ENCODE results near the gene COL28A1. TPM values are rescaled to one million over a fixed set of nuclear protein-coding genes. Genes with fewer than 3 reads are reported as not detected.
A peak's percentile ranks its signal among the peaks of the same experiment; 100 is the strongest.

Gene COL28A1
- total RNA-seq, 2 donors from 2014 or later: 0.10 TPM; not detected in 1

DNA sequence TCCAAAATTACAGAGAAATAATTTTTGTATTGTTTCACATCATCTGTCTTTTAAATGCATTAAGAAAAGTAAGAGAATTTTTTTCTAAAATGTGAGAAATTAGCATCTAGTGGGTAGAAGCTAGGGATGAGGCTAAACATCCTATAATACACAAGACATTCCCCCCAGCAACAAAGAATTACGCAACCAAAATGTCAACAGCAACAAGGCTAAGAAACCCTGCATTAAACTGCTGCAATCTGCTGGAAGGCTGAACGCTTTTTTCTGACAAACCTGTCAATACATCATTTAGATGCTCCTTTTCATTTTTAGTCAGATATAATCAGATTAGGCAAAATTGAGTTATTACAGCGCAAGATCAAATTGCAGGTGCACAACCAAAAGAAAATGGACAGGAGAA is 191.1 kb downstream of the COL28A1 start:
- Mint-ChIP-seq H3K4me1 (no peaks in the 10 kb centered on the region), H3K27ac (no peak overlapping the region), H3K27me3 (peaks cover 31% of the 10 kb centered on the region)

DNA sequence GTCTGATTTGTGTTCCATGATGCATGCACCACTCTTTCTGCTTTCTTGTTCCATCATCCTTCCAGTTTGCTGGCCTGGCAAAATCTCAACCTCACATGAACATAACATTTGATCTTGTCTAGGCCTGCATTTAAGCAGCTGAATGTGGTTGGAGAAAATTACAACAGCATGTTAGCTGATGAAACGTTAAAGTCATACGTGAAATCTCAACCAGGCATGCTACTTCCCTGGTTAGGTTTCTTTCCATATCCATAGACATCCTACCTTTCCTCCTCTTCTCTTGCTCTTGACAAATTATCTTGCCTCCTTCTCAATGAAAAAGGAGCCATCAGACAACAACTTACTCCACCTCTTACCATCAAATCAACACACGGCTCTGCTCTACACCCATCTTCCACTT is 199.8 kb downstream of the COL28A1 start:
- H3K27me3 Mint-ChIP-seq: peaks cover 5% of the 10 kb centered on the region
- ATAC-seq (no peak), DNase-seq (no peak)
- peaks cover 2% of the 10 kb centered on the region for H3K4me1 Mint-ChIP-seq
- no peaks in the 10 kb centered on the region for H3K9me3 ChIP-seq (ENCODE audit: control insufficient read depth, low read length, poor library complexity, severe bottlenecking)
- H3K36me3 Mint-ChIP-seq (ENCODE audit: low read depth): no peaks in the 10 kb centered on the region
- H3K4me3 Mint-ChIP-seq: no peak overlapping the region
- H3K27ac Mint-ChIP-seq: no peak overlapping the region

More for the DNA sequence above, 191.1 kb downstream of the COL28A1 start:
- no peak for ATAC-seq
- Mint-ChIP-seq H3K36me3 (ENCODE audit: low read depth) (peaks cover 4% of the 10 kb centered on the region), H3K4me3 (no peak overlapping the region)
- no peak for DNase-seq
- H3K9me3 ChIP-seq (ENCODE audit: control insufficient read depth, low read length, poor library complexity, severe bottlenecking): no peaks in the 10 kb centered on the region

DNA sequence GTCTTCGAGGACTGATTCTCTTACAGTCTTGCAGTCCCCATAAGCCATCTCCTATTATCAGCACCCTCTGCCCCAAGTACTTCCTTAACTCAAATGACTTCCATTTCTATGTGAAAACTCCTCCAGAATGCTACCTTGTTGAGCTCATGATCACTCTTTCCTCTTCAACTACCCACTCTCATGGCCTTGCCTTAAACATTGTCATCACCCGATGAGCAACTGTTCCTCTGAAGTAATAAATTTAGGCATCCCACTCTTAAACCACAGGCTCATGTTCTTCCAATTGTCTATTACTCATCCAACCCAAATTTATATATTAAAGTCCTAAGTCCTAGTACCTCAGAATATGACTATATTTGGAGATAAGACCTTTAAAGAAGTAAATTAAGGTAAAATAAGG is 200.5 kb downstream of the COL28A1 start:
- H3K4me1 Mint-ChIP-seq: peaks cover 2% of the 10 kb centered on the region
- no peaks in the 10 kb centered on the region for H3K36me3 Mint-ChIP-seq (ENCODE audit: low read depth)
- no peak overlapping the region for H3K27ac Mint-ChIP-seq
- no peak overlapping the region for H3K4me3 Mint-ChIP-seq
- no peaks in the 10 kb centered on the region for H3K9me3 ChIP-seq (ENCODE audit: control insufficient read depth, low read length, poor library complexity, severe bottlenecking)
- peaks cover 12% of the 10 kb centered on the region for H3K27me3 Mint-ChIP-seq
- no peak for ATAC-seq
- no peak for DNase-seq

DNA sequence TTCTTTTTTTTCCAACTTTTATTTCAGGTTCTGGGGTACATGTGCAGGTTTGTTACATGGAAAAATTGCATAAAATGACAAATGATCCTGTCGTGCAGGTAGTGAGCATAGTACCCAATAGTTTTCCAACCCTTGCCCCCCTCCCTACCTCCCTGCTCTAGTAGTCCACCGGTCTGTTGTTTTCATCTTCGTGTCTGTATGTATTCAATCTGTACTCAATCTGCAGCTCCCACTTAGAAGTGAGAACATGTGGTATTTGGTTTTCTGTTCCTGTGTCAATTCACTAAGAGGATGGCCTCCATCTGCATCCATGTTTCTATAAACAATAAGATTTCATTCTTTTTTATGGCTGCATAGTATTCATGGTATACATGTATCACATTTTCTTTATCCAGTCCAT is 202.1 kb downstream of the COL28A1 start:
- Mint-ChIP-seq H3K4me1 (peaks cover 4% of the 10 kb centered on the region), H3K27me3 (peaks cover 17% of the 10 kb centered on the region), H3K36me3 (ENCODE audit: low read depth) (no peaks in the 10 kb centered on the region), H3K27ac (no peak overlapping the region), H3K4me3 (no peak overlapping the region)
- ATAC-seq (no peak), DNase-seq (no peak)
- H3K9me3 ChIP-seq (ENCODE audit: control insufficient read depth, low read length, poor library complexity, severe bottlenecking): no peaks in the 10 kb centered on the region

DNA sequence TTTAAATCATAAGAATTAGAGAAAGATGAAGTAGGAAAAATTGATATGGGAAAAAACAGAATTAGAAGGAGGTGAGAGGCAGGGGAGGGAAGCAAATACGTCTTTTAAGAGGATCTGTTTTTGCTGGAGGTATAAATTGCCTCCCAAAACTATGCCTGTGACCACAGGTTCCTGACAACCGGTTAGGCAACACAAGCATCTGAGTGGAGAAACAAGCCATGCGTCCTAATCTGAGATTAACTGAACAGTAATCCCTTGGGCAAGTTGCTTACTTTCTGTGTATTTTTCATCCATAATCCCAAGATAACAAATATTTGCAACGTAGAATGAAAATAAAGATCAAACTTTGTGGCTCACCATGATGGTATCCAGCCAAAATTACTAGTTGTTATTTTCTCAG is 204.2 kb downstream of the COL28A1 start:
- ATAC-seq: no peak
- H3K4me1 Mint-ChIP-seq: peaks cover 4% of the 10 kb centered on the region
- peaks cover 22% of the 10 kb centered on the region for H3K27me3 Mint-ChIP-seq
- DNase-seq: no peak
- H3K4me3 Mint-ChIP-seq: no peak overlapping the region
- H3K27ac Mint-ChIP-seq: no peak overlapping the region
- no peaks in the 10 kb centered on the region for H3K36me3 Mint-ChIP-seq (ENCODE audit: low read depth)
- H3K9me3 ChIP-seq (ENCODE audit: control insufficient read depth, low read length, poor library complexity, severe bottlenecking): no peaks in the 10 kb centered on the region

DNA sequence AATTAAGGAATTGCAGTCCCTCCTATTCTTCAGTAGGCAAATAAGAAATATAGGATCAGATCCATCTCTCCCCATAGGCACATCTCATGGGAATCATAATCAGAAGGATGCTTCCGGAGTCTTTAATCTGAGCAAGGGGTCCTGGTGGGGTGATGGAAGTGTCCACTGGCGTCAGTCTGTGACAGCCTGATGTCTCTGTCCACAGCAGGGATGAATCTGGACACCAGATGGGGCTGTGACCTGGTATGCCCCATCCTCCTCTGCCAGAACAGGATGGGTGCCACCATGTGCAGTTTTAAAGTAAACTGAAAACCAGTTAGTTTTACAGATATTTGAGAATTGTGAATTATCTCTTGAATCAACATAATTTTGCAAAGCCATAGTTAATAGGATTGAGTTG is 204.7 kb downstream of the COL28A1 start:
- H3K9me3 ChIP-seq (ENCODE audit: control insufficient read depth, low read length, poor library complexity, severe bottlenecking): no peaks in the 10 kb centered on the region
- no peak for ATAC-seq
- Mint-ChIP-seq H3K27me3 (peaks cover 22% of the 10 kb centered on the region), H3K36me3 (ENCODE audit: low read depth) (no peaks in the 10 kb centered on the region), H3K4me1 (peaks cover 4% of the 10 kb centered on the region), H3K4me3 (no peak overlapping the region), H3K27ac (no peak overlapping the region)
- DNase-seq: no peak

DNA sequence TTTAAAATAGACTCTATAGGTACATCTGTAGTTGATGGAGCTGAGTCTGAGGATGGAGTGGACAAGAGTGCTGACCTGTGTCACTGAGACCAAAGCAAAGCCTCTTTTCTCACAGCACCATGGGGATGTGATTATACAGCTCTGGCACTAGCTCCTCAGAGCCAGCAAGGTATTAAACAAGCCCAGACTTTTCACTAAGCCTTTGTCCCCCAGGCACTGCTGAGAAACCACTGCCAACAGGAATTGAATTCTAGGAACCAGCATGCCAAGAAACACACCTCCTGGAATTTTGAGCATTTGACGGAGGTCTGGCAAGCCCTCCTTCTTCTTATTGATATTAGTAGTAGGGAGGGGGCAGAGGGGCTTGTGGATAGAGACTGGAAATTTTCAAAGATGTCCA is 206.3 kb downstream of the COL28A1 start:
- no peaks in the 10 kb centered on the region for H3K9me3 ChIP-seq (ENCODE audit: control insufficient read depth, low read length, poor library complexity, severe bottlenecking)
- Mint-ChIP-seq H3K27me3 (peaks cover 22% of the 10 kb centered on the region), H3K4me1 (peaks cover 4% of the 10 kb centered on the region), H3K27ac (no peak overlapping the region), H3K36me3 (ENCODE audit: low read depth) (no peaks in the 10 kb centered on the region), H3K4me3 (no peak overlapping the region)
- ATAC-seq (no peak), DNase-seq (no peak)

DNA sequence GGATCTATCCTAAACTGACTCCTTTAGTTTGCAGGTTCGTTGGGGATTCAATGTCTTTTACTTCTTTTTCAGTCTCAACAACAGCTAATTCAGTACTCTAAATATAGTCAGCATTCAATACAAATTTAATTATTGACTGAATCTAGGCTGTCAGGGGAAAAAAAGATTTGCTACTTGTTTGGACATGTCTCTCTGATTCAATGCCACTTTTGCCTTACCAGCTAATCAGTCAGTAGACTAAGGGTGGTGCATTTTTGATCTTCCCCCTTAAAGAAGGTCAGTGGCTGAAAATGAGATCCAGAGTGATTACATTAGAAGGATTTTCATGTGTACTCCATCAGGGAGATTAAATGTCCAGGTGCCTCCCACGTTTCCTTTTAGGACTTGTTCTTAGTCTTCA is 208.2 kb downstream of the COL28A1 start:
- ATAC-seq: no peak
- no peaks in the 10 kb centered on the region for H3K9me3 ChIP-seq (ENCODE audit: control insufficient read depth, low read length, poor library complexity, severe bottlenecking)
- H3K27me3 Mint-ChIP-seq: peaks cover 28% of the 10 kb centered on the region
- H3K36me3 Mint-ChIP-seq (ENCODE audit: low read depth): no peaks in the 10 kb centered on the region
- no peak overlapping the region for H3K27ac Mint-ChIP-seq
- no peak for DNase-seq
- H3K4me1 Mint-ChIP-seq: peaks cover 2% of the 10 kb centered on the region
- H3K4me3 Mint-ChIP-seq: no peak overlapping the region

DNA sequence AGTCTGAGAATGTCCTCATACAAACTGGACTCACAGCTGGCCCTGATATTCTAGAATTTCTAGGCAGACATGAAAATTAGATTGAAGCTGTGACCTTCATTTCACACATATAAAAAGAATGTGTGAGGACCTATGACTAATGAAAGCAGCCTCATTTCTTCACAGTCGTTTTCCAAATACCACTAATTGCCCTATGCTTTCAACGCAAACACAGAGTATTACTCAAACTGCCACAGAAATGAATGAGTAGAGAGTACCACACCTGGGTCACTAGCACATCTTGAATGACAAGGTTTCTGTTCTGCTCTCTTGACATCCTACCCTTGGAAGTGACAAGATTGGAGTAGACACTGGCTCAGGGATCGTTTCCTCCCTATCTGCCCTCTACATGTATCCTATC is 211.0 kb downstream of the COL28A1 start:
- no peaks in the 10 kb centered on the region for H3K36me3 Mint-ChIP-seq (ENCODE audit: low read depth)
- DNase-seq (no peak), ATAC-seq (no peak)
- peaks cover 11% of the 10 kb centered on the region for H3K27me3 Mint-ChIP-seq
- H3K27ac Mint-ChIP-seq: no peak overlapping the region
- no peaks in the 10 kb centered on the region for H3K9me3 ChIP-seq (ENCODE audit: control insufficient read depth, low read length, poor library complexity, severe bottlenecking)
- peaks cover 2% of the 10 kb centered on the region for H3K4me1 Mint-ChIP-seq
- H3K4me3 Mint-ChIP-seq: no peak overlapping the region

DNA sequence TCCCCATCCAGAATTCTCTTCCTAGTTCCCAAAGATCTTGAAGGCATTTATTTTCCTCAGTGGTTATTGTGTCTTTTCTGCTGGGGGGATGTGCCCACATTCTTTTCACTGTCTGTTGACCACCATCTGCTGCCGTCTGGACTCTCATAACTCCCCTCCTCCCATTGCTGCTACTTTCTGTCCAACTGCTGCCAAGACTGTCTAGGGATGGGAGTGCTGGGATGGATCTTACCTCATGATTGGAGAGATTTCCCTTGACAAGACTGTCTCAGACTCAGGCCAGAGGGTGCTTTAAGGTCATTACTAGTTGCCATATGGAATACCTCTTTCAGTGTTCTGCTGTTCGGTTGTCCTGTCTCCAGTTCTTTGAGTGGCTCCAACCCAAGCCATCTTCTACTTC is 211.8 kb downstream of the COL28A1 start:
- H3K4me1 Mint-ChIP-seq: no peaks in the 10 kb centered on the region
- H3K36me3 Mint-ChIP-seq (ENCODE audit: low read depth): no peaks in the 10 kb centered on the region
- no peak overlapping the region for H3K4me3 Mint-ChIP-seq
- ATAC-seq (no peak), DNase-seq (no peak)
- no peak overlapping the region for H3K27ac Mint-ChIP-seq
- H3K27me3 Mint-ChIP-seq: peaks cover 11% of the 10 kb centered on the region
- H3K9me3 ChIP-seq (ENCODE audit: control insufficient read depth, low read length, poor library complexity, severe bottlenecking): no peaks in the 10 kb centered on the region

DNA sequence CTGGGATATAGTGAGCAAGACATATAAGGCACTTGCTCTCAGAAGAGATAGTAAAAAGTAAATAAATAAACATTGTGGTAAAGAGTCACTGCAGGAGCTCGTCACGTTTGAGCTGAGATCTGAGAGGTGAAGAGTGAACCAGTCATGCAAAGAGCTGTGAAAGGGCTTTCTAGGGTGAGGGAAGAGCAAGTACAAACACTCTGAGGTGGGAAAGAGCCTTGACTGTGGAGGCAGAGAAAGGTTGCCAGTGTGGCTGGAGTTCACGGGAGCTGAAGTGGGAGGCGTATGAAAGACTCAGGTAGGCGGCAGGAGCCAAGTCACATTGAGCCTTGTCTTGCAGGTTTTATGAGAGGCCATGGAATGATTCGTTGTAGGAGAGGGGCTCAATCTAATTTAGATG is 212.3 kb downstream of the COL28A1 start:
- Mint-ChIP-seq H3K27ac (no peak overlapping the region), H3K4me3 (no peak overlapping the region), H3K36me3 (ENCODE audit: low read depth) (no peaks in the 10 kb centered on the region), H3K4me1 (no peaks in the 10 kb centered on the region), H3K27me3 (peaks cover 11% of the 10 kb centered on the region)
- no peak for DNase-seq
- ATAC-seq: no peak
- H3K9me3 ChIP-seq (ENCODE audit: control insufficient read depth, low read length, poor library complexity, severe bottlenecking): no peaks in the 10 kb centered on the region

DNA sequence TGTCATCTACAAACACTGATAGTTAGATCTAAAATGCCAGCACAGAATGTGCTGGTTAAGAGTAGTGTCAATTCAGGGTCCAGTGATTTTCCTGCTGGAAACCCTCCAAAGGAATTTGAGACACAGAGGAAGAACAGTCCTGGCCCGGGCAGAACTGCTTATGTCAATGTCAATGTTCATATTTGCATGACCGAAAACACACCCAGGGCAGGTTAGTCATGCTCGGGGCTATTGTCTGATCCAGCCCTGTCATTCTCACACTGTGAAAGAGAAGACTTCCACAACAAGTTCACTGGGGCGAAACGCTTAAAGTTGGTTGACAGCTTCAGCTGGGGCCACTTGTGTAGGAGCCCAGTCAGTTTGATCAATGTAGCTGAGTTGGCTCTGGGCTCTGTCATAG is 214.0 kb downstream of the COL28A1 start:
- H3K27ac Mint-ChIP-seq: no peak overlapping the region
- DNase-seq (no peak), ATAC-seq (peak; percentile 27)
- no peak overlapping the region for H3K4me3 Mint-ChIP-seq
- no peaks in the 10 kb centered on the region for H3K4me1 Mint-ChIP-seq
- H3K27me3 Mint-ChIP-seq: peaks cover 11% of the 10 kb centered on the region
- no peaks in the 10 kb centered on the region for H3K9me3 ChIP-seq (ENCODE audit: control insufficient read depth, low read length, poor library complexity, severe bottlenecking)
- no peaks in the 10 kb centered on the region for H3K36me3 Mint-ChIP-seq (ENCODE audit: low read depth)

DNA sequence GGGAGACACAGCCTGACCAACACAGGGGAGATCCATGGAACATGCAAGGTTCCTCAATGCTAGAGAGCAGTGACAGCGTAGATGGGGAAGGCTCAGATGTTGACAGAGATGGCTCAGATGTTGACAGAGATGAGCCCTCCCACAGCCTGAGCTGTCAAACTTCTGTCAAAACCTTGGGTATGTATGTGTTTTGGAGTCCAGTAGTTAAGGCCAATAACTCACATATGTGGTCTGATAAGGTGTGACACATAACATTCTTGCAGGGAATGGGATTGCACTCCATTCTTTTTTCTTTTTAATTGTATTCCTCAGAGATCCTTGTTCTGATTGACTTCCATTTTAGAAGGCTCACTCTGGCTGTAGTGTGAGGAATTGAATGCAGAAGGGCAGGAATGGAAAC is 217.1 kb downstream of the COL28A1 start:
- no peak overlapping the region for H3K27ac Mint-ChIP-seq
- H3K36me3 Mint-ChIP-seq (ENCODE audit: low read depth): peaks cover 4% of the 10 kb centered on the region
- DNase-seq: no peak
- no peak overlapping the region for H3K4me3 Mint-ChIP-seq
- no peaks in the 10 kb centered on the region for H3K9me3 ChIP-seq (ENCODE audit: control insufficient read depth, low read length, poor library complexity, severe bottlenecking)
- peaks cover 31% of the 10 kb centered on the region for H3K27me3 Mint-ChIP-seq
- H3K4me1 Mint-ChIP-seq: no peaks in the 10 kb centered on the region
- ATAC-seq: no peak

DNA sequence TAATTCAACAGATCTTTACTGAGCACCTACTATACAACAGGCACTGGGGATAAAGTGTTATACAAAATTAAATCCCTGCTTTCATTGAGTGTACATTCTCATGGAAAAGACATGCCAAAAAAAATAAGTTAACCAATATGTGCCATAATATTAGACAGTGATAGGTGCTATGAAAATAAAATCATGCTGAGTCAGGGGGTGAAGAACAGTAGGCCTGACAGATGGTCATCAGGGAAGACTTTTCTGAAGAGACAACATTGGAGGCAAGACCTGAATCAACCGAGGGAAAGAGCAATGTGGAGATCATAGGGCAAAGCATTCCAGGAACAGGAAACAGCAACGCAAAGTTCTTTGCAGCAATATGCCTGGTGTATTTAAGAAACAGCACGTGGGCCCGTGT is 217.8 kb downstream of the COL28A1 start:
- peaks cover 4% of the 10 kb centered on the region for H3K36me3 Mint-ChIP-seq (ENCODE audit: low read depth)
- peaks cover 25% of the 10 kb centered on the region for H3K27me3 Mint-ChIP-seq
- no peak overlapping the region for H3K4me3 Mint-ChIP-seq
- no peak overlapping the region for H3K27ac Mint-ChIP-seq
- H3K9me3 ChIP-seq (ENCODE audit: control insufficient read depth, low read length, poor library complexity, severe bottlenecking): no peaks in the 10 kb centered on the region
- ATAC-seq (no peak), DNase-seq (no peak)
- H3K4me1 Mint-ChIP-seq: no peaks in the 10 kb centered on the region

DNA sequence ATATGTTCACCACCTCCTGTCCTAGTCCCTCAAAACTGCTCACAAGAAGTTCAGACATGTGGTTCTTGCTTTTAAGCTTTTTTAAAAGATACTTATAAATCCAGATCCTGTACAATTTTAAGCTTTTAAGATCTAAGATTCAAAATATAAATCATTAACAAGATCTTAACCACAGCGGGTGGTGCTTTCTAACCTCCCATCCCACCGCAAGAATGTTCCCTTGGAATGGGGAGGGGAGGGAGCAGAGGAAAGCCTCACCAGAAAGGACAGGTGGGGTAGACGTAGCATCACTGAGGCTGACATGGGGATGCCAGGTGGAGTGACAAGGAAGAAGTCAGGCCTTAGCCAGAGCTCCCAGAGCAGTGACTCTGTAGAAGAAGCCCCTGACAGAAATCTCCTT is 219.8 kb downstream of the COL28A1 start:
- Mint-ChIP-seq H3K27ac (no peak overlapping the region), H3K4me1 (no peaks in the 10 kb centered on the region), H3K27me3 (peaks cover 25% of the 10 kb centered on the region), H3K4me3 (no peak overlapping the region), H3K36me3 (ENCODE audit: low read depth) (peaks cover 4% of the 10 kb centered on the region)
- ATAC-seq (no peak), DNase-seq (no peak)
- H3K9me3 ChIP-seq (ENCODE audit: control insufficient read depth, low read length, poor library complexity, severe bottlenecking): no peaks in the 10 kb centered on the region

Data from T-helper 17 cell (primary cell).